HS-5 (cell line): ENCODE measurements around the gene ALKBH8.
"Not testable (repeated sequence)": the region's sequence is repeated elsewhere in the genome, so short reads cannot be mapped to it uniquely, and the experiment has no call there.

Experiments
- DNase-seq: peaks from one replicate; pipeline ENCODE4 v3.0.0-alpha.2; 2012; ENCODE audit warnings: low read depth

The ALKBH8 gene

GRCh38 chr11:107505647-107506225, 59.8 kb downstream of the ALKBH8 start:
- DNase-seq, result no peak

GRCh38 chr11:107504981-107505380, 60.6 kb downstream of the ALKBH8 start:
- no peak for DNase-seq

DNA sequence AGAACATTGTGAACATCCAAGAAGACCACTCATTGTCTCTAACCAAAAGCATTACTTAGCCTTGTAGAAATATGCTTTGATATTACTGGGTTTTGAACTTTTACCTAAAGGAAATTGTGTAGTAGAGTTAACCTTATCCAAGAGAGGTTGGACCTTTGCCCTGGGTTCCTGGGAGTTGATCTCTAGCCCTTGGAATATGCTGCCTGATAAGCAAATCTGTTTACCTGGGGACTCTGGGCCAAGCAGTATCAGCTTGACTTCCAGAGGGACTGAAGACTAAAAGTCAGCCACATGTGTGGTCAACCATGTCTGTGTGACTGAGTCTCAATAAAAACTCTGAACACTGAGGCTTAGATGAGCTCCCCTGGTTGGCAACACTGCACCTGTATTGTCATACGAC, 63.8 kb downstream of the ALKBH8 start:
- DNase-seq, result no peak

DNA sequence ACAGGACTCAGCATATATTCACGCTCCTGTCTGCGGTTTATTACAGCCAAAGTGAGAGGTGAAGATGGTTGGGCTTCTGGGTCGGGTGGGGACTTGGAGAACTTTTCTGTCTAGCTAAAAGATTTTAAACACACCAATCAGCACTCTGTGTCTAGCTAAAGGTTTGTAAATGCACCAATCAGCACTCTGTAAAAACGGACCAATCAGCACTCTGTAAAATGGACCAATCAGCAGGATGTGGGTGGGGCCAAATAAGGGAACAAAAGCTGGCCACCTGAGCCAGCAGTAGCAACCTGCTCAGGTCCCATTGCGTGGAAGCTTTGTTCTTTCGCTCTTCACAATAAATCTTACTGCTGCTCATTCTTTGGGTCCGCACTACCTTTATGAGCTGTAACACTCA, 68.2 kb downstream of the ALKBH8 start:
- not testable (repeated sequence) for DNase-seq

GRCh38 chr11:107496011-107496410, 69.5 kb downstream of the ALKBH8 start:
- peak; percentile 20 for DNase-seq

GRCh38 chr11:107494055-107494454, 71.5 kb downstream of the ALKBH8 start:
- no peak for DNase-seq

DNA sequence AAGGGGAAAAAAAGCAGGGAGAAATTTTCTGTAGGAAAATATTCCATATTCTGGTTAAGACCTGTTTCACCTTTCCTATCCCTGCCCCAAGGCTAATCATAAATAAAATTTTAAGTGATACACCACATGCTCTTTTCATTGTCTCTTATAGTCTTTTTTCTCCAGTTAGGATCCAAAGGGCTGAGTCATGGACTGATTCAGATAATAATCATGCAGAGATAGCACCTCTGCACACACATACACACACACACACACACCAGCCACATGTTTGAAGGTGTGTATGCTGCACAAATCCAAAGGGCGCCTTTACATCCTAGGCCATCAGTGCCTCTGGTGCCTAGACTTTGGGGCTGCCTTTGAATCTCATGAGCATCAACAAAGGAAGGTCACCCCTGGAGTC, 72.4 kb downstream of the ALKBH8 start:
- DNase-seq, result peak; percentile 66

DNA sequence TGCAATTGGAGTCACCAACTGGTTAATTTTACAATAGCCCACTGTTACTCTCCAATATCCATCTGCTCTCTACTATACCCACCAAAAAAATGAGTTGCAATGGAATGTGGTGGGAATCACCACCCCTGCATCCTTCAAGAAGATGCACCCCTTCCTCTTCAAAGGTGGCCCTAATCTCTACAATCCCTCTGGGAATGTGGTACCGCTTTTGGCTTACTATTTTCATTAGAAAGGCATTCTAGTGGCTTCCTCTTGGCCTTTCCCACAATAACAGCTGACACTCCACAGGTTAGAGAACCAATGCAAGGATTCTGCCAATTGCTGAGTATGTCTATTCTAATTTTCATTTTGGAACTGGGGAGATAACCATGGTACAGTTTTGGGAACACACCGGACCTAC, 74.7 kb downstream of the ALKBH8 start:
- DNase-seq, result no peak

DNA sequence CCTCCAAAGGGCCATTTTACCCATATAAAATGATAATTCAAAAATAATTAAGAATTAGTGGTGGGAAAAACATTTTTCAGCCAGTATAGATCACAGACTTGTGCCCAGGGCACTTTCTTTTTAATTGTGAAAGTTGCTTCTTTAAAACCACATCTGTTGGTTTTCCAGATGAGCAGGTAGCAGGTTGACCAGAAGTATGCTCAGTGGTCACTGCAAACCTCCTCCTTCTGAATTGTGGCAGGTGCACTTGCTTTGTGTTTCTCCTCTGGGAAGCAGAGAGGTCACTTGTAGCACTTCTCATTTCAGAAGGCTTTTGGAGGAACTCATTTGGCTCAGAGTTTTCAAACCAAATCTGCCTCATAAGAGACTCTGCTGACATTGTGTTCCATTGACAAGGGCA, 83.3 kb downstream of the ALKBH8 start:
- DNase-seq, result no peak

DNA sequence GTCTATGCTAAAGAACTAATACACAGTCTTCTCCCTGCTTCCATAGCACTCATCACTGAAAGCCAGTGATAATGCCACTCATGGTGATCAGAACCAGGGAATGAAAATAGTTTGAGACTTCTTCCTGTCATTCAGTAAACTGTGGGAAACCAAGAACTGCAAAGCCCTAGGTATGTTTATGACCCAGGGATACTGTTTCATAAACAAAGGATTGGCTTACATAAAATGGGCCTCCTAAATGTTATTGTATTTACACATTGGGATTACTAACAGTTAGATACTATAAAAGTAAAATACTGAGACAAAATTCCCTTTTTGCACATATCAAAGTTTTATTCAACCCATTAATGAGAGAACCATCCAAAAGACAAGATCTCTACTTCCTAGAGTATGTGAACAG, 86.6 kb downstream of the ALKBH8 start:
- DNase-seq, result no peak

DNA sequence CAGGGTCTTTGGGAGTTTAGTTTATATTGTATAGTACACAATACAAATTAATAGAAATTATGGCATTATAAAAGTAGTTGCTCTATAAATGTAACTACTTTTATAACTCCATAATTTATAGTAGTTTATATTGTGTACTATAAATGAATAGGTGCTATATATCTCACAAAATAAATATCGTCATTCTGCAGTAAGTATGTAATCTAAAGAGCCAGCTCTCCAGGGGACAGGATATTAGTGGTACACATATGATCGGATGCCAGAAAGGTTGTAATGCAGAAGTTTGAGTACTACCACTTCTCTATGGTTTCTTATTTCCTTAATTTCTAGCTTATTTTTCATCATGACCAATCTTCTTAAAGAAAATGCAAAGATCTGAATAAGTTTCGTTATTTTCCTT, 87.7 kb downstream of the ALKBH8 start:
- no peak for DNase-seq

- no peak for DNase-seq
These were observed 91.7 kb downstream of the ALKBH8 start for GRCh38 chr11:107473792-107474191.

- no peak for DNase-seq
These were observed 92.6 kb downstream of the ALKBH8 start for GRCh38 chr11:107472966-107473365.

DNA sequence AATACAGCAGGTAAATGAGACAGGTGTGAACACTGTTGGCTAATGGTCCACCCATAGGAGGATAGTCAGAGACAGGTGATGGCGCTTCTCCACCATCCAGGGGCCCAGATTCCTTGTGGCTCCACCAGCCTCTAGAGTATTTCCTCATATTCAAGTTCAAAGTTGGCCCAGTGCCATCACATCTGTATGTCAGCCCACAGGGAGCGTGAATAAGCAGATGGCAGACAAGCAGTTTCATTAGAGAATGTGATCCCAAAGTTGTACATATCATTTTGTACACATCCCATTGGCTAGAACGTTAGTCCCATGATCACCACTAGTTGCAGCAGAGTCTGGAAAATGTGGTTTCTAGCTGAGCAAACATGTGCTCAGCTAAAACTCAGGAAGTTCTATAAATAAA, 96.9 kb downstream of the ALKBH8 start:
- no peak for DNase-seq

GRCh38 chr11:107467696-107468095, 97.8 kb downstream of the ALKBH8 start:
- DNase-seq, result no peak

GRCh38 chr11:107466275-107466866, 99.2 kb downstream of the ALKBH8 start:
- not testable (repeated sequence) for DNase-seq

- peak; percentile 71 for DNase-seq
These were observed 107.8 kb downstream of the ALKBH8 start, which contains the start of gene CWF19L2 for GRCh38 chr11:107457558-107458271. CWF19L2 (minus strand) TSS chr11:107457825; CDS start chr11:107457816, 9 bp downstream.

GRCh38 chr11:107457205-107457557, 108.4 kb downstream of the ALKBH8 start:
- peak; percentile 3 for DNase-seq

- DNase-seq, result no peak
These were observed 111.8 kb downstream of the ALKBH8 start for GRCh38 chr11:107453594-107454286.
